ENCODE measurements around the gene ITPRIPL1.

GRCh38 chr2:96325884-96326255 lies 753 bp downstream of the ITPRIPL1 start:
- TF ChIP-seq POLR2A (IDR thresholded peaks at IDR 0.05; ENCODE audit: low read depth, low read length) (peak; percentile 51; the same call in 1 of the 2 replicates), POLR2AphosphoS5 (IDR thresholded peaks at IDR 0.05; ENCODE audit: low read depth, low read length) (no peak), TAF1 (IDR thresholded peaks at IDR 0.05; ENCODE audit: low read depth, low read length) (0 out of 2 replicates have a peak, but pooled peaks have one; percentile 33), PAX5 (IDR thresholded peaks at IDR 0.05; ENCODE audit: insufficient read depth, low read length, severe bottlenecking) (no peak), POU2F2 (IDR thresholded peaks at IDR 0.05; ENCODE audit: low read depth, low read length) (0 out of 2 replicates have a peak, but pooled peaks have one; percentile 20), SPI1 (IDR thresholded peaks at IDR 0.05; ENCODE audit: low read depth, low read length) (peak; percentile 73)

Measured in GM12891 (cell line).